GM12878 (cell line): ENCODE measurements around the gene LEMD1. TPM values are rescaled to one million over a fixed set of nuclear protein-coding genes. Genes with fewer than 3 reads are reported as not detected.

Experiments used
- ATAC-seq: fragments of 200-7000 bp; cut with Tn5 transposase; 3 replicates; pipeline ENCODE4 v1.9.1; 2020; ENCODE audit warnings: mild to moderate bottlenecking, moderate library complexity
- BruUV-seq: library from RNA; stranded (reverse); fragments of 400-500 nt; replicated peaks from 2 replicates; lab custom pipeline; 2021; lab: Mats Ljungman, UMichigan
- CTCF ChIA-PET: fragments of 300-600 bp; sonication (Branson Sonifier 250); formaldehyde crosslinking; extraction: SDS; loops from one replicate; lab custom pipeline; 2021; ENCODE audit warnings: inconsistent platforms; lab: Yijun Ruan, JAX
- POLR2A ChIA-PET: fragments of 350-600 bp; formaldehyde crosslinking; extraction: SDS; loops from one replicate; lab custom pipeline; 2021; ENCODE audit warnings: inconsistent platforms; lab: Charles Lee
- RAD21 ChIA-PET: fragments of 300-600 bp; sonication (Branson Sonifier 250); formaldehyde crosslinking; loops from one replicate; lab custom pipeline; 2023; ENCODE audit warnings: antibody characterized with exemption; ENCODE audit not compliant: unreplicated experiment; lab: Charles Lee
- SMC1A ChIA-PET: fragments of 300-600 bp; sonication (Branson Sonifier 250); formaldehyde crosslinking; loops from one replicate; lab custom pipeline; 2023; ENCODE audit not compliant: unreplicated experiment, uncharacterized antibody; lab: Charles Lee
- DNase-seq: peaks from one replicate; pipeline ENCODE4 v3.0.0-alpha.2; 2011; ENCODE audit warnings: low read depth, low spot score
- FAIRE-seq: peaks from 3 replicates; lab custom pipeline; 2011; peaks lifted over from hg19 to GRCh38; lab: Jason Lieb, UNC
- H2AFZ ChIP-seq: 2 replicates; pipeline ENCODE4 v1.6.0; 2011; ENCODE audit warnings: low read depth, low read length, control low read depth; ENCODE audit not compliant: control insufficient read depth
- H3K27ac ChIP-seq: 2 replicates; pipeline ENCODE4 v1.5.1; 2011; ENCODE audit warnings: control low read depth; ENCODE audit not compliant: control insufficient read depth, insufficient read depth
- H3K27me3 ChIP-seq, 2 experiments: replicated peaks in 1 of 2; 2 replicates each; pipeline versions ENCODE4 v1.6.0 to v1.6.1; 2011; ENCODE audit warnings: low read length in 1 of 2; ENCODE audit not compliant: control insufficient read depth in 2 of 2, insufficient read depth in 2 of 2
- H3K36me3 ChIP-seq, 2 experiments: 2 replicates each; pipeline ENCODE4 v1.5.1; 2011; ENCODE audit warnings: low read length in 1 of 2; ENCODE audit not compliant: control insufficient read depth in 2 of 2, insufficient read depth in 2 of 2
- H3K4me1 ChIP-seq: 2 replicates; pipeline ENCODE4 v1.6.1; 2011; ENCODE audit warnings: mild to moderate bottlenecking, low read length, moderate library complexity, mixed read lengths; ENCODE audit not compliant: control insufficient read depth, insufficient read depth
- H3K4me2 ChIP-seq: 2 replicates; pipeline ENCODE4 v1.6.0; 2011; ENCODE audit warnings: control low read depth; ENCODE audit not compliant: control insufficient read depth, insufficient read depth
- H3K4me3 ChIP-seq: fragments of 200-600 bp; sonication (generic); 2 replicates; pipeline ENCODE4 v1.5.1; 2016
- H3K79me2 ChIP-seq: 2 replicates; pipeline ENCODE4 v1.6.0; 2011; ENCODE audit warnings: low read length; ENCODE audit not compliant: control insufficient read depth, insufficient read depth
- H3K9ac ChIP-seq: 2 replicates; pipeline ENCODE4 v1.8.0; 2011; ENCODE audit warnings: low read length, control low read depth, mixed read lengths; ENCODE audit not compliant: control insufficient read depth, insufficient read depth
- H3K9me3 ChIP-seq: replicated peaks from 3 replicates; pipeline ENCODE4 v1.5.1; 2011; ENCODE audit warnings: mild to moderate bottlenecking, low read length; ENCODE audit not compliant: control insufficient read depth, insufficient read depth
- H4K20me1 ChIP-seq: 2 replicates; pipeline ENCODE4 v1.6.0; 2011; ENCODE audit not compliant: control insufficient read depth, insufficient read depth
- ATF2 ChIP-seq: IDR thresholded peaks from 2 replicates; pipeline ENCODE4 v1.6.1; 2012; ENCODE audit warnings: low read length, inconsistent platforms
- ATF7 ChIP-seq: fragments of 450-650 bp; IDR thresholded peaks from 2 replicates; pipeline ENCODE4 v1.6.1; 2016; ENCODE audit warnings: low read depth, mild to moderate bottlenecking
- BCL3 ChIP-seq: IDR thresholded peaks from 2 replicates; pipeline ENCODE4 v1.6.1; 2011; ENCODE audit warnings: borderline replicate concordance, low read depth, mild to moderate bottlenecking, moderate library complexity, low read length; ENCODE audit not compliant: insufficient read depth, poor library complexity, severe bottlenecking
- GATAD2B ChIP-seq: fragments of 450-650 bp; conservative IDR thresholded peaks from 2 replicates; pipeline ENCODE4 v1.6.1; 2017; ENCODE audit warnings: low read depth, mild to moderate bottlenecking, moderate library complexity
- HDAC2 ChIP-seq: fragments of 200-600 bp; sonication (generic); IDR thresholded peaks from 2 replicates; pipeline ENCODE4 v1.6.1; 2017
- IKZF2 ChIP-seq, 2 experiments: fragments of 450-650 bp; IDR thresholded peaks; 2 replicates each; pipeline ENCODE4 v1.6.1; 2017; ENCODE audit warnings: mild to moderate bottlenecking in 2 of 2, moderate library complexity in 2 of 2
- NFXL1 ChIP-seq: fragments of 450-650 bp; IDR thresholded peaks from 2 replicates; pipeline ENCODE4 v1.6.1; 2017; ENCODE audit warnings: antibody characterized with exemption, mild to moderate bottlenecking, borderline replicate concordance
- NFYA ChIP-seq: IDR thresholded peaks from 2 replicates; pipeline ENCODE4 v1.6.1; 2011; ENCODE audit warnings: low read depth, mild to moderate bottlenecking, low read length, improper control_type of control experiment, borderline replicate concordance
- SIN3A ChIP-seq: IDR thresholded peaks from 2 replicates; pipeline ENCODE4 v1.6.1; 2012; ENCODE audit warnings: low read depth, low read length, improper control_type of control experiment
- STAT1 ChIP-seq: fragments of 450-650 bp; conservative IDR thresholded peaks from 2 replicates; pipeline ENCODE4 v1.6.1; 2014; ENCODE audit warnings: antibody characterized with exemption, mild to moderate bottlenecking
- TARDBP ChIP-seq: IDR thresholded peaks from 2 replicates; pipeline ENCODE4 v1.6.1; 2016; ENCODE audit warnings: borderline replicate concordance
- ZBTB33 ChIP-seq: fragments of 450-650 bp; IDR thresholded peaks from 2 replicates; pipeline ENCODE4 v1.6.1; 2017; ENCODE audit warnings: mild to moderate bottlenecking
- WGBS: methylation state at CpG from one replicate; pipeline ENCODE4 v1.1.6; 2016; ENCODE audit warnings: low lambda C conversion rate; ENCODE audit not compliant: insufficient replicate concordance, insufficient coverage; ENCODE audit errors: missing lambda C conversion rate; 5-methylcytosine and 5-hydroxymethylcytosine counted together
- in situ Hi-C: fragments of 300-500 bp; cut with MboI; formaldehyde crosslinking; loops from 9 replicates; pipeline ENCODE4 v1.14.3; 2018; ENCODE audit warnings: mixed read lengths
- intact Hi-C: fragments of 100-400 bp; cut with micrococcal nuclease; formaldehyde crosslinking; loops from one replicate; pipeline ENCODE4 v1.14.2; 2022; ENCODE audit not compliant: unreplicated experiment
- polyA plus RNA-seq, 11 experiments: library from polyadenylated mRNA; depleted of rRNA in 4 of 11; unstranded in 6 of 11; stranded (reverse) in 5 of 11; fragments of >200 nt; fragmentation: Nextera tagmentation in 4 of 11; fragmentation: Illumina TruSeq in 1 of 11; extraction: Ambion mirVana in 4 of 11; extraction: Trizol in 1 of 11; gene quantifications; 1 replicate in 1 of 11; 2 replicates in 10 of 11; pipeline versions ENCODE4 v1.2.1 to v1.2.3, GENCODE V29; 2011 to 2016; ENCODE audit warnings: inconsistent platforms in 2 of 11, missing spikeins in 2 of 11, low read depth in 1 of 11
- total RNA-seq, 4 experiments: library from RNA; depleted of rRNA in 3 of 4; stranded (reverse); fragments of >200 nt in 3 of 4; fragmentation: Illumina TruSeq in 1 of 4; extraction: Trizol in 1 of 4; gene quantifications; 2 replicates each; pipeline versions ENCODE4 v1.2.1 to v1.2.3, GENCODE V29; 2013 to 2021

Gene LEMD1
- total and polyA plus RNA-seq, 10 of the 15 experiments (the other 5 are each of a cell fraction or from before 2014, with no cell fraction given) = 0.19 to 1.2 (median 0.26) TPM; not detected in 7

DNA sequence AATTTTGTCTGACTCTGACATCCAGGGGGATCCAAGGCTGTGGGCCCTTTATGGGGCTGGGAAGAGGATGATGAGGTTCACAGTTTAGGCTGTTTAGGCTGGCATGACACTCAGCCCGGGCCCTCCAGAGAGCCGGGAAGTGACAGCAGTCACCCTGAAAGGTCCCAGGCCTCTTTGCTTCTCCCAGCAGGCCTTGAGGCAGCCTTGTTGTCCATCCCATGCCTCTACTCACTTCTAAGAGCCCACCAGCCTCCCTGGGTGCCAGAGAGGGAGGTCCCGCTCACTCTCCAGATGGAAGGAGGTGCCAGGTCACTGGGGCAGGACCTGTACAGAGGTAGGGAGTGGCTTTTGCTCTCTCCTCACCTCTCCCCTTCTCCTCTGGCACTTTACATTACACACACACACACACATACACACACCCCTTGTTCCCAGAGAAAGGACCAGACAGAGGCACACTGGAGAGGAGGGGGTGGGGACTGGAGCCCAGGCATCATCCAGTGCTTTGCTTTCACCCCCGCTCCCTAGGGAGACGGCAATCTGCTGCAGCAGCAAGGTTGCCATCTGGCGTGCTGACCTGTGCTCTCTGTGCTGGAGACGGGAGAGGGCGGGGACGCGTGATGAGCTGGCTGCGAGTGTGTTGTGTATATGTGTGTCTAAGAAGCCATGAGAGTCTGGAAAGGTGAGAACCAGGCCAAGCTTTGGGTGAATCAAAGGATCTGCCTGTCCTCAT lies 69.7 kb downstream of the LEMD1 start:
- no peak overlapping the region for H3K4me3 ChIP-seq
- in situ Hi-C loops = no loop called here
- ChIA-PET RAD21 (interaction anchor here (1.1 to 2.5 kb wide), 5 partner anchors 78 to 306 kb away, joined by 3 to 29 read pairs (median 9); no protein-coding TSS in a partner anchor), POLR2A (no interaction called here), CTCF (interaction anchor here (2.4 to 5.8 kb wide), 7 partner anchors 14 to 172 kb away, joined by 7 to 167 read pairs (median 36); no protein-coding TSS in a partner anchor), SMC1A (interaction anchor here (3.1 kb wide), 1 partner anchor 27 kb away, joined by 19 read pairs; no protein-coding TSS in a partner anchor)
- peaks cover 0 to 8% of the 10 kb centered on the region in 2 experiments; a peak in 3 of 4 replicates for H3K27me3 ChIP-seq
- H2AFZ ChIP-seq = no peak overlapping the region
- H3K79me2 ChIP-seq = no peaks in the 10 kb centered on the region
- no peak for FAIRE-seq
- WGBS = 38% methylated on average over 11 of the region's 11 CpGs
- BruUV-seq = no TSS peak
- no peak overlapping the region for H3K9ac ChIP-seq
- ATAC-seq = no peak
- no peaks in the 10 kb centered on the region for H4K20me1 ChIP-seq
- intact Hi-C loops = no loop called here
- TF ChIP-seq GATAD2B (no peak), SIN3A (no peak), BCL3 (no peak), ATF7 (no peak), NFXL1 (no peak), ZBTB33 (no peak), ATF2 (no peak), TARDBP (no peak), NFYA (no peak), STAT1 (no peak), HDAC2 (no peak), IKZF2 (IDR thresholded peaks at IDR 0.05) (no peak)
- H3K36me3 ChIP-seq = no peaks in the 10 kb centered on the region
- DNase-seq = no peak
- no peaks in the 10 kb centered on the region for H3K4me1 ChIP-seq
- H3K4me2 ChIP-seq = no peak overlapping the region
- H3K9me3 ChIP-seq = no peaks in the 10 kb centered on the region
- H3K27ac ChIP-seq = no peak overlapping the region
